ENCODE data around the gene PRH2. TPM values are rescaled to one million over a fixed set of nuclear protein-coding genes. Genes with fewer than 3 reads are reported as not detected.

Gene PRH2
- not detected for total RNA-seq

GRCh38 chr12:10928746-10929286 is at the start of gene PRH2:
Gene PRH2, plus strand, starts transcription at chr12:10929236. Its CDS starts 38 bp downstream, at chr12:10929274.
- Histone ChIP-seq H3K36me3 (no peaks in the 10 kb centered on the region), H3K27me3 (no peaks in the 10 kb centered on the region), H3K9me3 (no peaks in the 10 kb centered on the region), H3K4me3 (no peak within 1 kb of the TSS), H3K4me1 (no peaks in the 10 kb centered on the region), H3K27ac (no peak within 1 kb of the TSS)
- intact Hi-C loops (cut with DNase I; ENCODE audit: low total_unique reads) (no loop called here), in situ Hi-C loops (cut with MboI; ENCODE audit: low sequenced_read_pairs in 4 of 4) (no loop called here)
- no peak for ATAC-seq
- no peak for DNase-seq
- TF ChIP-seq CTCF (IDR thresholded peaks at IDR 0.05 in 4 of 5, conservative IDR thresholded peaks at IDR 0.05 in 1 of 5) (no peak), POLR2A (IDR thresholded peaks at IDR 0.05) (no peak)

- ATAC-seq (no peak), DNase-seq (no peak)
- TF ChIP-seq POLR2A (IDR thresholded peaks at IDR 0.05) = no peak
- TF ChIP-seq CTCF (IDR thresholded peaks at IDR 0.05 in 4 of 5, conservative IDR thresholded peaks at IDR 0.05 in 1 of 5) = no peak
- Histone ChIP-seq H3K4me3 (no peak within 1 kb of the TSS), H3K27ac (no peak within 1 kb of the TSS), H3K36me3 (no peaks in the 10 kb centered on the region), H3K4me1 (no peaks in the 10 kb centered on the region), H3K27me3 (no peaks in the 10 kb centered on the region), H3K9me3 (no peaks in the 10 kb centered on the region)
- intact Hi-C loops (cut with DNase I; ENCODE audit: low total_unique reads) (no loop called here), in situ Hi-C loops (cut with MboI; ENCODE audit: low sequenced_read_pairs in 4 of 4) (no loop called here)
Measured at GRCh38 chr12:10884086-10884725, 44.8 kb upstream of the PRH2 start, which contains the start of gene PRH1. Gene PRH1, minus strand, starts transcription at chr12:10884255. Its CDS starts 38 bp downstream, at chr12:10884217.

GRCh38 chr12:10889226-10889625 is 39.8 kb upstream of the PRH2 start:
- Histone ChIP-seq H3K4me1 (no peaks in the 10 kb centered on the region), H3K27ac (no peak overlapping the region), H3K36me3 (no peaks in the 10 kb centered on the region), H3K9me3 (no peaks in the 10 kb centered on the region), H3K4me3 (no peak overlapping the region), H3K27me3 (no peaks in the 10 kb centered on the region)
- TF ChIP-seq POLR2A (IDR thresholded peaks at IDR 0.05) (no peak), CTCF (IDR thresholded peaks at IDR 0.05 in 4 of 5, conservative IDR thresholded peaks at IDR 0.05 in 1 of 5) (no peak)
- intact Hi-C loops (cut with DNase I; ENCODE audit: low total_unique reads) = no loop called here
- in situ Hi-C loops (cut with MboI; ENCODE audit: low sequenced_read_pairs in 4 of 4) = no loop called here
- DNase-seq (no peak), ATAC-seq (no peak)

DNA sequence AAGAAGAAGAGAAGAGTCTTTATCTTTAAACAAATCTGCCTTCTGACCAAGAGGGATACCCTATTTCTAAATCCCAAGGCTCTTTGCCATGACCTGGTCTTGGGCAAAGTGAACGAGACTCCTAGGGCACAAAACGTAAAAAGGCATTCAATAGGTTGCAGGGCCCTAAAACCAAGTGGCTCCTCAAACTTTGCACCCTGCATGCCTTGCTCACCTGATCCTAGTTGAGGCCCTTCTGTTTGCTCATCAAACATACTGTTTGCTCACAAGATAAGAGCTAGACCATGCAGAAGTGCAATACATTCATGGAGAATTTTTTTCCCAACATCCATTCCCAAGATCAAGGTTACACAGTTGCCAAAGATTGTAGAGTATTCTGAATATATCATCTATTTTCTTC is 37.1 kb upstream of the PRH2 start:
- TF ChIP-seq POLR2A (IDR thresholded peaks at IDR 0.05) (no peak), CTCF (IDR thresholded peaks at IDR 0.05 in 4 of 5, conservative IDR thresholded peaks at IDR 0.05 in 1 of 5) (no peak)
- Histone ChIP-seq H3K4me1 (no peaks in the 10 kb centered on the region), H3K36me3 (peaks cover 0 to 2% of the 10 kb centered on the region in 2 donors), H3K27ac (no peak overlapping the region), H3K9me3 (no peaks in the 10 kb centered on the region), H3K4me3 (no peak overlapping the region), H3K27me3 (no peaks in the 10 kb centered on the region)
- intact Hi-C loops (cut with DNase I; ENCODE audit: low total_unique reads) (no loop called here), in situ Hi-C loops (cut with MboI; ENCODE audit: low sequenced_read_pairs in 4 of 4) (no loop called here)
- no peak for DNase-seq
- ATAC-seq = no peak
